Large intestine (tissue), 3 donors: Measurements from ENCODE around the gene GCN1. TPM values are rescaled to one million over a fixed set of nuclear protein-coding genes. Genes with fewer than 3 reads are reported as not detected.
"Not testable (repeated sequence)": the region's sequence is repeated elsewhere in the genome, so short reads cannot be mapped to it uniquely, and the experiment has no call there.

Experiments
- DNase-seq, 2 donors: peaks; one replicate each; pipeline versions ENCODE4 v3.0.0 to v3.0.0-alpha.2; 2013
- H3K27ac ChIP-seq: one replicate; pipeline ENCODE4 v1.5.1; 2013; ENCODE audit warnings: low read length
- H3K27me3 ChIP-seq: 2 replicates; pipeline ENCODE4 v1.6.1; 2013; ENCODE audit warnings: low read length; ENCODE audit not compliant: control insufficient read depth, insufficient read depth
- H3K36me3 ChIP-seq: 2 replicates; pipeline ENCODE4 v1.6.1; 2013; ENCODE audit warnings: low read length; ENCODE audit not compliant: control insufficient read depth, insufficient read depth
- H3K4me1 ChIP-seq: one replicate; pipeline ENCODE4 v1.6.1; 2013; ENCODE audit warnings: low read length; ENCODE audit not compliant: control insufficient read depth, insufficient read depth
- H3K4me3 ChIP-seq: one replicate; pipeline ENCODE4 v1.5.1; 2013; ENCODE audit warnings: low read length
- H3K9me3 ChIP-seq: one replicate; pipeline ENCODE4 v1.6.1; 2013; ENCODE audit warnings: mild to moderate bottlenecking, low read depth, low read length, moderate library complexity; ENCODE audit not compliant: control insufficient read depth
- WGBS: methylation state at CpG from one replicate; pipeline ENCODE4 v1.1.5; 2013; ENCODE audit warnings: low lambda C conversion rate; ENCODE audit not compliant: insufficient coverage; 5-methylcytosine and 5-hydroxymethylcytosine counted together
- polyA plus RNA-seq: library from polyadenylated mRNA; unstranded; fragments of 120-200 nt; gene quantifications from one replicate; pipeline ENCODE4 v1.2.1, GENCODE V29; 2013

Gene GCN1
- polyA plus RNA-seq, 1 donor = 51.0 TPM

DNA sequence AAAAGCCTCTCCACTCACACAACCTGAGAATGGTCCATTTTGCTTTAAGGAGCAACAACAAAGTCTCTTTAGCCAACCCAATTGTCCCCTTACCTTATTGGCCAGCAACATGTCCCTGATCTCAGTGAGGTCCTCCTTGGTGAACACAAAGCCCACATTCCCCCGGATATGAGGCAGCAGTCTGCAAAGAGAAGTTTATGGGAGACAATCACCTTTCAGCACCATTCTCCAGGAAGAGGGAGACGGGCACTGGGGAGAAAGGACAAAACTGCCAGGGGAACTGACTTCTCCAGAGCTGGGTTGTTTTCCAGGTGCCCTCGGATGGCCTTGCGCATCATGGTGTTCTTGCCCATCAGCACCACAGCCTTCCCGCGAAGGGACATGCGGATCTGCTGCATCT is 4.5 kb upstream of the GCN1 start:
- Histone ChIP-seq H3K9me3 (no peaks in the 10 kb centered on the region), H3K4me1 (peaks cover 19% of the 10 kb centered on the region), H3K4me3 (peak overlapping the region; percentile 92), H3K27me3 (no peaks in the 10 kb centered on the region), H3K27ac (no peak overlapping the region), H3K36me3 (peaks cover 40% of the 10 kb centered on the region)
- WGBS = no CpG with 5 or more reads among the region's 7 CpGs
- DNase-seq = no peak

GRCh38 chr12:120197542-120197887 is 3.0 kb upstream of the GCN1 start:
- H3K4me3 ChIP-seq = no peak overlapping the region

GRCh38 chr12:120196817-120197541 is 2.5 kb upstream of the GCN1 start:
- not testable (repeated sequence) for H3K4me3 ChIP-seq, H3K27ac ChIP-seq, H3K27me3 ChIP-seq, DNase-seq, H3K9me3 ChIP-seq
- WGBS = no CpG with 5 or more reads among the region's 7 CpGs
- peaks cover 40% of the 10 kb centered on the region for H3K36me3 ChIP-seq
- peaks cover 19% of the 10 kb centered on the region for H3K4me1 ChIP-seq

More at GRCh38 chr12:120197542-120197887, 3.0 kb upstream of the GCN1 start:
- H3K9me3 ChIP-seq = no peaks in the 10 kb centered on the region
- H3K4me1 ChIP-seq = peaks cover 19% of the 10 kb centered on the region
- no peak for DNase-seq
- no peaks in the 10 kb centered on the region for H3K27me3 ChIP-seq
- no peak overlapping the region for H3K27ac ChIP-seq
- WGBS = 88% methylated on average over 2 of the region's 4 CpGs
- H3K36me3 ChIP-seq = peaks cover 40% of the 10 kb centered on the region

DNA sequence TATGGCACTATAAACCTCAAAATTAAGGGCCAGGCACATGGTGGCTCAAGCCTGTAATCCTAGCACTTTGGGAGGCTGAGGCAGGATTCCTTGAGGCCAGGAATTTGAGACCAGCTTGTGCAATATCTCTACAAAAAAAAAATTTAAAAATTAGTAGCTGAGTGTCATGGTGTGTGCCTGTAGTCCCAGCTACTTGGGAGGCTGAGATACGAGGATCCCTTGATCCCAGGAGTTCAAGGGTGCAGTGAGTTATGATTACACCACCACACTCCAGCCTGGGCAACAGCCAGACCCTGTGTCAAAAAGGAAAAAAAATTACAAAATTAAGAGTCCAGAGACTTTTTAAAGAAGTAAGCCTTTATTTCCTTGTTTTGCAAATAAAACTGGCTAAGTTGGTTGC is 1.8 kb upstream of the GCN1 start:
- Histone ChIP-seq H3K4me1 (peaks cover 19% of the 10 kb centered on the region), H3K27ac (no peak overlapping the region), H3K9me3 (no peaks in the 10 kb centered on the region), H3K36me3 (peaks cover 40% of the 10 kb centered on the region), H3K27me3 (no peaks in the 10 kb centered on the region), H3K4me3 (no peak overlapping the region)
- WGBS = no CpG with 5 or more reads among the region's 1 CpG
- no peak for DNase-seq

- H3K27me3 ChIP-seq = no peaks in the 10 kb centered on the region
- H3K4me1 ChIP-seq = peaks cover 12% of the 10 kb centered on the region
- H3K27ac ChIP-seq = no peak overlapping the region
- no peaks in the 10 kb centered on the region for H3K9me3 ChIP-seq
- H3K4me3 ChIP-seq = peak overlapping the region; percentile 80
- WGBS = no CpG with 5 or more reads among the region's 18 CpGs
- no peak for DNase-seq
- H3K36me3 ChIP-seq = peaks cover 44% of the 10 kb centered on the region
These were observed 335 bp downstream of the GCN1 start for GRCh38 chr12:120194226-120194533.

DNA sequence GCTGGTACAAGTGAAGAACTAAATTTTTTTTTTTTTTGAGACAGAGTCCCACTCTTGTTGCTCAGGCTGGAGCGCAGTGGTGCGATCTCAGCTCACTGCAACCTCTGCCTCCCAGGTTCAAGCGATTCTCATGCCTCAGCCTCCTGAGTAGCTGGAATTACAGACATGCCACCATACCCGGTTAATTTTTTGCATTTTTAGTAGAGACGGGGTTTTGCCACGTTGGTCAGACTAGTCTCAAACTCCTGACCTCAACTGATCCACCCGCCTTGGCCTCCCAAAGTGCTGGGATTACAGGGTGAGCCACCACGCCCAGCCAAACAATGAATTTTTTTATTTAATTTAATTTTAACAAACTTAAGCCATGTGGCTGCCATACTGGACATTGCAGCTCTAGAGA is 1.2 kb downstream of the GCN1 start:
- DNase-seq, H3K4me1 ChIP-seq, H3K27me3 ChIP-seq, H3K27ac ChIP-seq, H3K9me3 ChIP-seq: not testable (repeated sequence)
- Histone ChIP-seq H3K36me3 (peaks cover 40% of the 10 kb centered on the region), H3K4me3 (peak overlapping the region; percentile 80)
- no CpG with 5 or more reads among the region's 8 CpGs for WGBS

- Histone ChIP-seq H3K36me3 (peaks cover 39% of the 10 kb centered on the region), H3K9me3 (no peaks in the 10 kb centered on the region), H3K27ac (no peak overlapping the region), H3K27me3 (no peaks in the 10 kb centered on the region), H3K4me1 (peaks cover 7% of the 10 kb centered on the region), H3K4me3 (no peak overlapping the region)
- 100% methylated on average over 1 of the region's 7 CpGs for WGBS
- no peak for DNase-seq
These were observed 3.5 kb downstream of the GCN1 start for GRCh38 chr12:120190985-120191480.

DNA sequence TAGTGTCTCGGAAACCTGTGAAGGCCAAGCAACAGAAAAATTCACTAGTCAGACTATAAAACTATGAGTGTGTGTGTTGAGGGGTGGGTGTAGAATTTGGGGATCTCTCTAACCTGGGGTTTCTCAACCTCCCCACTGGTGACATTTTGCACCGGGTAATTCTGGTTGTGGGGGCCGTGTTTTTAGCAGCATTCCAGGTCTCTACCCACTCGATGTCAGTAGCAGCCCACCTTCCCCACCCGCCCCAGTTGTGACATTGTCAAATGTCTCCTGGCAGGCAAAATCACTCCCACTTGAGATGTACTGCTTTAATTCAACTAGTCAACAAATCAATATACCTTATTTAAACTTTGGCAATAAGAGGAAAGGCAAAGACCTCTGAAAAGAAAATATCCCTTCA is 4.1 kb downstream of the GCN1 start:
- Histone ChIP-seq H3K27ac (no peak overlapping the region), H3K36me3 (peaks cover 42% of the 10 kb centered on the region), H3K9me3 (no peaks in the 10 kb centered on the region), H3K4me1 (peaks cover 6% of the 10 kb centered on the region), H3K4me3 (no peak overlapping the region), H3K27me3 (no peaks in the 10 kb centered on the region)
- WGBS = no CpG with 5 or more reads among the region's 5 CpGs
- DNase-seq = no peak

DNA sequence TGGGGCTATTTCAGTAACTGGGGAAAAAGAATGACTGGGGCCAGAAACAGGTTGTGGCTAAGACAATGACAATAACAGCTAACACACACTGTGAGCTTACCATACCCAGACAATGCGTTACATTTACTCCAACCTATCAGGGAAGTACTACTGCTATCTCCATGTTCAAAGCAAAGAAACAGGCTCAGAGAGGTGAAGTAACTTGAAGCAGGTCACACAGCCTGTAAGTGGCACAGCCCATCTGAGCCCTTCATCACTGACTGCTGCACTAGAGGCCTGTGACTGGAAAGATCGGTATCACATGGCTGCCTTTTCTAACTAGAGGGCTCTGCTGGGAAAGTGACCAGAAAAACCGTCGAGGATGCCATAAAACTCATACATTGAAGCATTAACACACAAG is 7.9 kb downstream of the GCN1 start:
- WGBS = no CpG with 5 or more reads among the region's 4 CpGs
- H3K27me3 ChIP-seq = no peaks in the 10 kb centered on the region
- DNase-seq = no peak
- no peaks in the 10 kb centered on the region for H3K4me1 ChIP-seq
- H3K4me3 ChIP-seq = no peak overlapping the region
- H3K27ac ChIP-seq = no peak overlapping the region
- H3K36me3 ChIP-seq = peaks cover 76% of the 10 kb centered on the region
- no peaks in the 10 kb centered on the region for H3K9me3 ChIP-seq

GRCh38 chr12:120183211-120183631 is 11.3 kb downstream of the GCN1 start:
- Histone ChIP-seq H3K27ac (no peak overlapping the region), H3K36me3 (peaks cover 76% of the 10 kb centered on the region), H3K4me3 (no peak overlapping the region), H3K27me3 (no peaks in the 10 kb centered on the region), H3K9me3 (no peaks in the 10 kb centered on the region), H3K4me1 (no peaks in the 10 kb centered on the region)
- no peak for DNase-seq
- no CpG with 5 or more reads among the region's 5 CpGs for WGBS

GRCh38 chr12:120181991-120182631 is 12.4 kb downstream of the GCN1 start:
- no peaks in the 10 kb centered on the region for H3K4me1 ChIP-seq
- no peaks in the 10 kb centered on the region for H3K27me3 ChIP-seq
- no peaks in the 10 kb centered on the region for H3K9me3 ChIP-seq
- no peak overlapping the region for H3K4me3 ChIP-seq
- WGBS = no CpG with 5 or more reads among the region's 8 CpGs
- H3K27ac ChIP-seq = no peak overlapping the region
- no peak for DNase-seq
- H3K36me3 ChIP-seq = peaks cover 77% of the 10 kb centered on the region
